Measurements from ENCODE around the gene BABAM2.

GRCh38 chr2:28155086-28155485 is 264.6 kb downstream of the BABAM2 start:
- TF ChIP-seq, protein P1, sequence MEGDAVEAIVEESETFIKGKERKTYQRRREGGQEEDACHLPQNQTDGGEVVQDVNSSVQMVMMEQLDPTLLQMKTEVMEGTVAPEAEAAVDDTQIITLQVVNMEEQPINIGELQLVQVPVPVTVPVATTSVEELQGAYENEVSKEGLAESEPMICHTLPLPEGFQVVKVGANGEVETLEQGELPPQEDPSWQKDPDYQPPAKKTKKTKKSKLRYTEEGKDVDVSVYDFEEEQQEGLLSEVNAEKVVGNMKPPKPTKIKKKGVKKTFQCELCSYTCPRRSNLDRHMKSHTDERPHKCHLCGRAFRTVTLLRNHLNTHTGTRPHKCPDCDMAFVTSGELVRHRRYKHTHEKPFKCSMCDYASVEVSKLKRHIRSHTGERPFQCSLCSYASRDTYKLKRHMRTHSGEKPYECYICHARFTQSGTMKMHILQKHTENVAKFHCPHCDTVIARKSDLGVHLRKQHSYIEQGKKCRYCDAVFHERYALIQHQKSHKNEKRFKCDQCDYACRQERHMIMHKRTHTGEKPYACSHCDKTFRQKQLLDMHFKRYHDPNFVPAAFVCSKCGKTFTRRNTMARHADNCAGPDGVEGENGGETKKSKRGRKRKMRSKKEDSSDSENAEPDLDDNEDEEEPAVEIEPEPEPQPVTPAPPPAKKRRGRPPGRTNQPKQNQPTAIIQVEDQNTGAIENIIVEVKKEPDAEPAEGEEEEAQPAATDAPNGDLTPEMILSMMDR (IDR thresholded peaks at IDR 0.05; ENCODE audit: low read depth, low read length, missing input control), result no peak
- no peak for TF ChIP-seq YY1 (IDR thresholded peaks at IDR 0.05)
- TF ChIP-seq, protein P2, sequence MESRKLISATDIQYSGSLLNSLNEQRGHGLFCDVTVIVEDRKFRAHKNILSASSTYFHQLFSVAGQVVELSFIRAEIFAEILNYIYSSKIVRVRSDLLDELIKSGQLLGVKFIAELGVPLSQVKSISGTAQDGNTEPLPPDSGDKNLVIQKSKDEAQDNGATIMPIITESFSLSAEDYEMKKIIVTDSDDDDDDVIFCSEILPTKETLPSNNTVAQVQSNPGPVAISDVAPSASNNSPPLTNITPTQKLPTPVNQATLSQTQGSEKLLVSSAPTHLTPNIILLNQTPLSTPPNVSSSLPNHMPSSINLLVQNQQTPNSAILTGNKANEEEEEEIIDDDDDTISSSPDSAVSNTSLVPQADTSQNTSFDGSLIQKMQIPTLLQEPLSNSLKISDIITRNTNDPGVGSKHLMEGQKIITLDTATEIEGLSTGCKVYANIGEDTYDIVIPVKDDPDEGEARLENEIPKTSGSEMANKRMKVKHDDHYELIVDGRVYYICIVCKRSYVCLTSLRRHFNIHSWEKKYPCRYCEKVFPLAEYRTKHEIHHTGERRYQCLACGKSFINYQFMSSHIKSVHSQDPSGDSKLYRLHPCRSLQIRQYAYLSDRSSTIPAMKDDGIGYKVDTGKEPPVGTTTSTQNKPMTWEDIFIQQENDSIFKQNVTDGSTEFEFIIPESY (IDR thresholded peaks at IDR 0.05), result no peak
- no peak for TF ChIP-seq REST (IDR thresholded peaks at IDR 0.05)
- TF ChIP-seq EGR1 (IDR thresholded peaks at IDR 0.05; ENCODE audit: low read depth in 2 of 2), result no peak
- no peak for TF ChIP-seq JUND (IDR thresholded peaks at IDR 0.05)
- no peak for TF ChIP-seq FOXA1 (IDR thresholded peaks at IDR 0.05)

All from liver (tissue), 3 donors.